Measurements from ENCODE around the gene SHE. TPM values are rescaled to one million over a fixed set of nuclear protein-coding genes. Genes with fewer than 3 reads are reported as not detected.
A peak's percentile ranks its signal among the peaks of the same experiment; 100 is the strongest.

Gene SHE
- polyA plus RNA-seq, 1 donor from 2014 or later = not detected

DNA sequence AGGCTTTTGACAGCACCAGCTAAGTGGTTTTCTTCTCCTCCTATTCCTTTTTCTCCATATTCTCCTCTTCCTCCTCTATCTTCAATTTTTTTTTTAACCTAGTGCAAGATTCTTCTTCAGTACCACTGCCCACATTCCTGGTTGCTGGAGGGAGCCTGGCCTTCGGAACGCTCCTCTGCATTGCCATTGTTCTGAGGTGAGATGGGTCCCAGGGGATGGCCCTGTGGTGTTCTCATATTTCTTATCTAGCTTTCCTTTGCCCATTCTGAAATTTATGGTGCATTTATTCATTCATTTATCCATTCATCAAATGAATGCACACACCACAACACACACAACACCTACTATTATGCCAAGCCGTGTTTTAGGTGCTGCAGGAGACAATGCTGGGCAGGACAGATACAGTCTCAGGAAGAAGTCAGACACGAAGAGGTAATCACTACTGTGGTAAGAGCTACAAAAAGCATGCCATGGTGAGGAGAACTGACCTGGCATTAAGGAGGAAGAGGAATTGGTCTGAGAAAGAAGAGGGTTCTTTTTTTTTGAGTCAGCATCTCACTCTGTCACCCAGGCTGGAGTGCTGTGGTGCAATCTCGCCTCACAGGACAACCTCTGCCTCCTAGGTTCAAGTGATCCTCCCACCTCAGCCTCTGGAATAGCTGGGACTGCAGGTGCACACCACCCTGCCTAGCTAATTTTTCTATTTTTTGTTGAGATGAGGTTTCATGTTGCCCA, 47.7 kb downstream of the SHE start:
- peaks cover 10% of the 10 kb centered on the region for H3K36me3 Mint-ChIP-seq
- no peaks in the 10 kb centered on the region for H3K27me3 Mint-ChIP-seq
- no peak overlapping the region for H3K27ac Mint-ChIP-seq
- H3K9me3 Mint-ChIP-seq = no peaks in the 10 kb centered on the region
- H3K4me1 Mint-ChIP-seq = peaks cover 0 to 2% (median 0%) of the 10 kb centered on the region in 3 donors
- no peak overlapping the region for H3K4me3 Mint-ChIP-seq

DNA sequence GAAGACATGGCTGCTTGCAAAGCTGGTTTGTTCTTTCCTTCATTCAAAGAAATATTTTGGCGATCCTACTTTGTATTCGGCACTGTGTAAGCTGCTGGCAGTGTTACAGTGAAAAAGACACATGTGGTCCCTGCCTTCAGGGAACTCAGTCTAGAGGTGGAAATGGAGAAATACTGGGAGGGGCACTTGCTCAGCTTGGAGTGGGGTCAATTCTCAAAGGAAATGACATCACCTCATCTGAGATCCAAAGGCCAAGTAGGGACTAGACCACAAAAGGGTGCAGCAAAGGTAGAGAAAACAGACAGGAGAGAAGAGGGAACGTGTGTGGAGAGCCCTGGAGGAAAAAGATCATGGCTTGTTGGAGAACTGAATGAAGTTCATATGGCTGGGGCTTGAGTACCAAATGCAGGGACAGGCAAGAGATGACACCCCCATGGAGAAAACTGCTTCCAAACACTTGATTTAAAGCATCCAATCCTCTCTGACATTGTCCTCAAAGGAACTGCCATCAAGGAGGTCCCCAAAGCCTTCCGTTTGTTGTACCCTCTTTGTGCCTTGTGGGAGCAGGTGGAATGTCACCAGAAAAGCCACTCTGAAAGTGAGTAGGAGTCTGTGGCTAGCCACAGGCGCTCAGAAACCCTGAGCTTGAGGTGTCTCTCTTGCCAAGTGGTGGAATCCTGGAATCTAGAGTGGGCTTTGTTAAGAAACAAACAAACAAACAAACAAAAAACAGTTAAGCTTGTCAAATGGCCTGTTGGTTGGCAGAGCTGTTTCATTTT, 48.4 kb downstream of the SHE start:
- H3K27ac Mint-ChIP-seq = no peak overlapping the region
- no peaks in the 10 kb centered on the region for H3K9me3 Mint-ChIP-seq
- H3K36me3 Mint-ChIP-seq = peaks cover 14% of the 10 kb centered on the region
- peaks cover 0 to 2% (median 0%) of the 10 kb centered on the region in 3 donors for H3K4me1 Mint-ChIP-seq
- peak overlapping the region in 1 of 4 donors; percentile 32 for H3K4me3 Mint-ChIP-seq
- no peaks in the 10 kb centered on the region for H3K27me3 Mint-ChIP-seq

DNA sequence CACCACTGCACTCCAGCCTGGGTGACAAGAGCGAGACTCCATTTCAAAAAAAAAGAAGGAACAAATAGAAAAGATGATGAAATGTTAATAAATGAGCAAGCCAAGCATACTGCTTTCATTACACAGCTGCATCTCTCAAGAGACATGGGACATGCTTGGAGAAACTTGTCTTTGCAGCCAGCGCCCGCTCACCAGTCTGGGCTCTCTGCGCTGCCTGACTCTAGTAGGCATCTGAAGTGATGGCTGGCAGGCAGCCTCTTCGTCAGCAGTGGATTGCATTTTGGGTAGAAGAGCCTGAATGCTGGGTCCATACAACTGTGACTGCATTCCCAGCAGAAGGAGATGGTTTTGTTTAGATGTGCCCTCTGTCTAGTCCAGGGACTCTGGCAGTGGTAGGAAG, 49.1 kb downstream of the SHE start:
- Mint-ChIP-seq H3K36me3 (peaks cover 14% of the 10 kb centered on the region), H3K27ac (no peak overlapping the region), H3K4me1 (peaks cover 0 to 2% (median 0%) of the 10 kb centered on the region in 3 donors), H3K27me3 (no peaks in the 10 kb centered on the region), H3K4me3 (no peak overlapping the region), H3K9me3 (no peaks in the 10 kb centered on the region)

DNA sequence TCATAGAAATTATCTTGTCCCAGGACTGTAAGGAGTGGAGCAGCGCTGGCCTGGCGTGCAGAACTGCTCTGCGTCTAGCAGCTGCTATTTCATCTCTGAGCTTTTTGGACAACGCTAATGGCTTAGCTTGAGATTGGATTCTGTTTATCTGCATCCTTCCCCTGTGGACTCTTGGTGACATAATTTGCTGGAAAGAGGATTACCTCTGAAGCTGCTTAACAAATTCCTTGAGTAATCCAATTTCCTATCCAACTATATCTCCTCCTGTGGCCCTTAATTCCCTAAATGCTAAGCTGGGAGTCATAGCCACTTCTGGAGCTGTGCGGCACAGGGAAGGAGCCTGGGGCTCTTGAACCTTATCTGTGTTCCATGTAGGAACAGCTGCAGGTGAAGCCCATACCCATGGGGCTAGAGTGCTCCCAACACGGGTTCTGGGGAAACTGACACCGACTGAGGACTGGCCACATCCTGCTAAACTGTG, 53.8 kb downstream of the SHE start:
- Mint-ChIP-seq H3K9me3 (no peaks in the 10 kb centered on the region), H3K27me3 (peaks cover 2% of the 10 kb centered on the region), H3K36me3 (peaks cover 10% of the 10 kb centered on the region), H3K27ac (no peak overlapping the region), H3K4me3 (no peak overlapping the region), H3K4me1 (no peaks in the 10 kb centered on the region)

DNA sequence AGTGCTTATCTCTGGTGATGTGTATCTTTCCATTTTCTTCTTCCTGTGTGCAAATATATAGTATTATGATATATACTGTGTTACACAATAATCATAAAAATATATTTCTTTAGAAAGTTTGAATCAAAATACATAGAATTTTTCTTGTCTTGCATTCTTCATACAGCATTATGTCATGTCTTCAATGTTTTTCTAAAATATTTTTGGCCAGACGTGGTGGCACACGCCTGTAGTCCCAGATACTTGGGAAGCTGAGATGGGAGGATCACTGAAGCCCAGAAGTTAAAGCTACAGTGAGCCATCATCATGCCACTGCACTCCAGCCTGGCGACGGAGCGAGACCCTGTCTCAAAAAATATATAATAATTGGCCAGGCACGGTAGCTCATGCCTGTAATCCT, 55.4 kb downstream of the SHE start:
- peaks cover 10% of the 10 kb centered on the region for H3K36me3 Mint-ChIP-seq

DNA sequence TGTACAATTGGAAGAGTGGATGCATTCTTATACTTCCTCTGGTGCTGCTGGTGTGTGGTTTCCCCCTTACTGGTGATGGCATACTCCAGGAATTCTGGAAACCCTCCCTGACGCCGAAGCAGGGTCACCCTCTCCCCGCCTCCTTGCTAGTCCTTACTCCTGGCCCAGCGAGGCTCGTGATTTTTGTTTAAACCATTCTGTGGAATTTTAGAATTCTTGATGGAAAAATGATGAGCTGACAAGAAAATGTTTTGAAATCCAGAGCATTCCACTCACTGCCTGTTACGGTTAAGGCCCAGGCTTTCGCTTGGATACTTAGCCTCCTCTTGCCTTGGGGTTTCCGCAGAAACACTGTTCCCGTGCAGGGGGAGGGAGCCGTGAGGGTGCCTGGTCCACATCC, 55.9 kb downstream of the SHE start:
- no peak overlapping the region for H3K27ac Mint-ChIP-seq
- H3K4me1 Mint-ChIP-seq = peaks cover 0 to 3% (median 0%) of the 10 kb centered on the region in 3 donors
- no peaks in the 10 kb centered on the region for H3K9me3 Mint-ChIP-seq
- no peak overlapping the region for H3K4me3 Mint-ChIP-seq
- peaks cover 2% of the 10 kb centered on the region for H3K27me3 Mint-ChIP-seq
- peaks cover 10% of the 10 kb centered on the region for H3K36me3 Mint-ChIP-seq

More for the DNA sequence above, 55.4 kb downstream of the SHE start:
- Mint-ChIP-seq H3K9me3 (no peaks in the 10 kb centered on the region), H3K27ac (no peak overlapping the region), H3K27me3 (peaks cover 2% of the 10 kb centered on the region), H3K4me1 (peaks cover 0 to 2% (median 0%) of the 10 kb centered on the region in 3 donors), H3K4me3 (no peak overlapping the region)

DNA sequence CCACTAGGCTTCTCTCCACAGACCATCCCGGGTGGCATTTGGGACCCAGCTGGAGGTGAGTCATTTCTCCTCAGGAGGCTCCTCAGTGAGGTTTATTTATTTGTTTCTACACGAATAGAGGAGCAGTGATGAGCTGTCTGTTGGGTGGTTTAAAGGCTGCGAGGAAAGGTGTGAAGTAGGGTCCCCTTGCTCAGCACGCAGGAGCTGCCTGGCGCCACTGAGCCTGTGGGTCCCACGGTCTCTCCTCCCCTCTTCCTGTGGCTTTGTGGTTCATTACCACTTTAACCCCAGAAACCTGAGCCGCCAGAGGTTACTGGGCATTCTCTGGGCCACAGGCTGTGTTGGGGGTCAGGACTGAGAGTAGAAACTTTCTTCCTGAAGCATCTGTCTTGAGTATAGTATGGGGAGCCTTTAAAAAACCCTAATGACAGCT, 57.2 kb downstream of the SHE start:
- Mint-ChIP-seq H3K27ac (no peak overlapping the region), H3K4me3 (no peak overlapping the region), H3K36me3 (peaks cover 10% of the 10 kb centered on the region), H3K9me3 (no peaks in the 10 kb centered on the region), H3K27me3 (peaks cover 2% of the 10 kb centered on the region), H3K4me1 (peaks cover 1 to 5% (median 4%) of the 10 kb centered on the region in 3 donors)

DNA sequence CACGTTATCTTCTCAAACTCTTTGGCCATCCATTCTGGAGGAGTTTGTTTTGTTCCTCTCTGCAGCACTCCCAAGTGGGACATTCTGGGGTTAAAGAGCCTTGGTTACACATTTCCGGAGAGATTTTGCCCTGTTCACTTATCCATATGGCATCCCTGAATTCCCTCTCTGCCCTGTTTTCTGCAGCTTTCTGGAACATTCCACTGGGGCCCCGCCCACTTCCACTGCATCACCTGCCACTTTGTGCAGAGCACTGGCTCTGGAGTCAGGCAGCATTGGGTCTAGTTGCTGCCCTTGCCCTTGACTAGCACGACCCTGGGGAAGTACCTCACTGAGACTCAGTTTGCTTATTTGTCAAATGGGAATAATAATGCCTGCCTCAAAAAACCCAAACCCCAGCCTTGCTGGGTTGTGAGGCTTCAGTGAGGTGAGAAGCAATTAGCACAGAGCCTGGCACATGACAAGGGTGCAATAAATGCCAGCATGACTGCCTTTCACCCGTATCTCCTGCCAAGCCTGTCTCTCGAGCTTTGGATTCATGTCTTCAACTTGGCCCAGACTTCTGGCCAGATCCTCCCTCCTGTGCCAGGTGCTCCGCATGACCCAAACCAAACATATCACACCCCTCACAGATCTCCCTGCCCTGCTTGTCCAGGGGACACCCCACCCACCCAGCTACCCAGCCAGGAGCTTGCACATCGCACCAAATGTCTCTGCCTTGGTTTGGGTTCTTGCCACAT, 58.8 kb downstream of the SHE start:
- Mint-ChIP-seq H3K36me3 (peaks cover 4% of the 10 kb centered on the region), H3K27me3 (peaks cover 2% of the 10 kb centered on the region), H3K4me1 (peaks cover 9 to 11% (median 10%) of the 10 kb centered on the region in 3 donors), H3K9me3 (no peaks in the 10 kb centered on the region), H3K27ac (peak overlapping the region in 1 of 3 donors; percentile 23), H3K4me3 (no peak overlapping the region)

DNA sequence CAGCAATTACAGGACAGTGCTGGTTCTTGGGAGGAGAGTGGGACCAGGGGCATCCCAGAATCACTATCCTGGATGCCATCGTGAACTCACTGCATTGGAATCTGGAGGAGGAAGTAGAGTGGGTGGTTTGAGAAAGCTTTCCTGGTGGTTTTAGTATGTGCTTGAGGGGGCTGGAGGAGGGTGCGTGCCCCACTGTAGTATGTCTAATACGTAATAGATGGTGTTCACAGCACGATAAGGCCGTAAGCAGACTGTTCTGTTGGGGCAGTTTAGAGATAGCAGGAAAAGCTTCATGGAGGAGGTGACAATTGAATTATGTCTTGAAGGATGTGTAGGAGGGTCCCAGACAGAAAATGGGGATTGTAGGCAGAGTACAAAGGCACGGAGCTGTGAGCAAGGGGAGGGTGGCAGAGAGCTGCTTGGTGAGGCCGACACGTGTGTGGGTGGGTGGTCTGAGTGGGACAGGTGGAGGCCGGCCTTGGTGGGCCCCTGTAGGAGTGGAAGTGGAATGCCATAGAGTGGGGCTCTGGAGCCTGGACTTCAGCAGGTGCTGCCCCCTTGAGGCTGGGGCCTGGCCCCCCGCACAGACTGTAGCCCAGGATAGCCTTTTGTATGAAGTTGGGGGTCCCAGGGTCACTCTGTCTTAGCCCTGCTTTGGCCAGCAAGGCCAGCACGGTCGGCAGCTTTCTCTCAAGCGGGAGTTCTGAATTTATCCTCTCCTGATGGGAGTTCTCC, 60.0 kb downstream of the SHE start:
- peaks cover 4% of the 10 kb centered on the region for H3K36me3 Mint-ChIP-seq
- H3K27me3 Mint-ChIP-seq = peaks cover 2% of the 10 kb centered on the region
- no peaks in the 10 kb centered on the region for H3K9me3 Mint-ChIP-seq
- peak overlapping the region in 2 of 3 donors; percentile 8 to 85 for H3K27ac Mint-ChIP-seq
- peaks cover 9 to 11% (median 10%) of the 10 kb centered on the region in 3 donors for H3K4me1 Mint-ChIP-seq
- no peak overlapping the region for H3K4me3 Mint-ChIP-seq

DNA sequence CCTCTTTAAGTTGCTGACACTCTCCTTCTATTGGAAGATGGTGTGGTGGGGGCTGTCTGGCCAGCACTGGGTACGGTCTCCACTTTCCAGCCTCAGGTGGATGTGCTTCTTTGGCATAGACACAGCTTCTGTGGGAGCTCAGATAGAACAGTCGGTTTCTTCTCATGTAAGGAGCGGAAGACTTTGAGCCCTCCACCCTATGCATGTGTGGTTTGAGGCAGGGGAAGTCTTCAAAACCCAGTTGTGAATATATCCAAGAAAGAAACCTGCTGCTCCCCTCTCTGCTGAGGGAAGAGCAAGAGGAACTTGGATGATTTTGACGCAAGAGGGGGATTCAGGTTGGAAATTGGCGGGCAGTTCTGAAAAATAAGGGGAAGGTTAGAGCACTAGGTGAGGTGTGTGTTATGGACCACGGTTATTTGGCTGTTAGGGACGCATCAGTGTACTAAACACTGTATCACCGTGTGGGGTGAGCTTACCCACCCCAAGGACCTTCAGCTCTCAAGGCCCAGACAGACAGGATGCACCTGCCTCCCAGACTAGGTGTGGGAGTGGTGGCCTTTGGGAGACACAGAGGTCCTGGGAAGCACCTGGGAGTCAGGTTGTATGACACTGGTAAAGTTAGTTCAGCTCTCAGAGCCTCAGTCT, 60.8 kb downstream of the SHE start:
- Mint-ChIP-seq H3K27me3 (peaks cover 2% of the 10 kb centered on the region), H3K4me1 (peaks cover 9 to 11% (median 10%) of the 10 kb centered on the region in 3 donors), H3K36me3 (peaks cover 6% of the 10 kb centered on the region), H3K4me3 (peak overlapping the region in 2 of 4 donors; percentile 34 to 41), H3K27ac (peak overlapping the region in 1 of 3 donors; percentile 8), H3K9me3 (no peaks in the 10 kb centered on the region)

DNA sequence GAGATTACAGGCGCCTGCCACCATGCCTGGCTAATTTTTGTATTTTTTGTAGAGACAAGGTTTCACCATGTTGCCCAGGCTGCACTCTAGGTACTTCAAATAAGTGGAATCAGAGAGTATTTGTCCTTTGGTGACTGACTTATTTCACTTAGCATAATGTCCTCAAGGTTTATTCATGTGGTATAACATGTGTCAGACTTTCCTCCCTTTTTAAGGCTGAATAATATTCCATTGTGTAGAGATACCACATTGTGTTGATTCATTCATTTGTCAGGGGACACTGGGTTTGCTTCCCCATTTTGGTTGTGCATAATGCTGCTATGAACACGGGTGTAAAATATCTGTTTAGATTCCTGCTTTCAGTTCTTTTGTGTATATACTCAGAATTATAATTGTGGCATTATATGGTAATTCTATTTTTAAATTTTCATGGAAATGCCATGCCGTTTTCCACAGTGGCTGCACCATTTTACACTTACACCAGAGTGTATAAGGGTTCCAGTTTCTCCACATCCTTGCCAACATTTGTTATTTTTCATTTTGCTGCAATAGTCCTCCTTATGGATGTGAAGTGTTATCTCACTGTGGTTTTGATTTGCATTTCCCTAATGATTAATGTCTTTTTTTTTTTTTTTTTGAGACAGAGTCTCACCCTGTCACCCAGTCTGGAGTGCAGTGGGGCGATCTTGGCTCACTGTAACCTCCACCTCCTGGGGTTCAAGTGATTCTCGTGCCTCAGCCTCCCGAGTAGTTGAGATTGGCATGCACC, 62.0 kb downstream of the SHE start:
- Mint-ChIP-seq H3K27ac (no peak overlapping the region), H3K4me1 (peaks cover 9 to 11% (median 10%) of the 10 kb centered on the region in 3 donors), H3K27me3 (no peaks in the 10 kb centered on the region), H3K9me3 (no peaks in the 10 kb centered on the region), H3K36me3 (peaks cover 6% of the 10 kb centered on the region), H3K4me3 (peak overlapping the region in 1 of 4 donors; percentile 34)

DNA sequence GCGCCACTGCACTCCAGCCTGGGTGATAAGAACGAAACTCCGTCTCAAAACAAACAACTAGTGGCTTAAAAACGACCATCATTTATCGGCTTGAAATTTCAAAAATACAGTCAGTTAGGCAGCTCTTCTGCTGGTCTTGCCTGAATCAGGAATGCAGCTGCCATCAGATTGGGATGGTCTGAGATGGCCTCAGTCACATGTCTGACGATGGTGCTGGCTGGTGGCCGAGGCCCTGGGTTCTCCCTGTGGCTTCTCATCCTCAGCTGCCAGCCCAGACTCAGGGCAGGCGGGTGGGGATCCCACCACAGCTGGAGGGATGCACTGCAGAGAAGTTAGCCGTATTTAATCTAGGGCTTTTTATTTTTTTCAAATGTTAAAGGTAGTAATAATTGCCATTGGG, 65.8 kb downstream of the SHE start:
- no peaks in the 10 kb centered on the region for H3K9me3 Mint-ChIP-seq
- H3K4me1 Mint-ChIP-seq = peaks cover 9 to 12% (median 11%) of the 10 kb centered on the region in 3 donors
- no peaks in the 10 kb centered on the region for H3K27me3 Mint-ChIP-seq
- no peak overlapping the region for H3K4me3 Mint-ChIP-seq
- H3K27ac Mint-ChIP-seq = no peak overlapping the region
- H3K36me3 Mint-ChIP-seq = peaks cover 2% of the 10 kb centered on the region

DNA sequence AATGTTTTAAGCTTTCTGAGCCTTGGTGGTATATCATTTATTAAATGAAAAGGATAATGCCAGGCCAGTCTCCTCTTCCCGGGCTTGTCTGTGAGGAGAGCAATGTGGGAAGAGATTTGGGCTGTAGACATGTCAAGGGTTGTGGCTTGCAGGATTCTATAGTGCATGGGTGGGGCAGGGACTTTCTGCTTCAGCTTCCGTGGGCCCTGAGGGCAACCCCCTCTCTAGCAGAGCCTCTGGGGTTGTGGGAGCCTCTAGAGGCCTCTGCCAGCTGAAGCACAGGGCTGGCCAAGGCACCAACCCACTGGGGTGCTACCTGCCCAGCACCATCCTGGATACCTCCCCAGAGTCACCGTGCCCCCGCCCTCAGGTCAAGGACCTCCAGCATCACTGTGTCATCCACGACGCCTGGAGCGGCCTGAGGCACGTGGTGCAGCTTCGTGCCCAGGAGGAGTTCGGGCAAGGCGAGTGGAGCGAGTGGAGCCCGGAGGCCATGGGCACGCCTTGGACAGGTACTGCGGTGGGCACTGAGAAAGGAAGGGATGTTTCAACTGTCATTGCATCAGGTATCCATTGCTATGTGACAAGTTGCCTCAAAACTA, 66.5 kb downstream of the SHE start:
- H3K27me3 Mint-ChIP-seq = no peaks in the 10 kb centered on the region
- peaks cover 9 to 15% (median 10%) of the 10 kb centered on the region in 3 donors for H3K4me1 Mint-ChIP-seq
- H3K4me3 Mint-ChIP-seq = no peak overlapping the region
- peaks cover 2% of the 10 kb centered on the region for H3K36me3 Mint-ChIP-seq
- H3K27ac Mint-ChIP-seq = no peak overlapping the region
- no peaks in the 10 kb centered on the region for H3K9me3 Mint-ChIP-seq
